HG03378 (cell line): ENCODE data around the gene CARD11.
"Not testable (repeated sequence)": the region's sequence is repeated elsewhere in the genome, so short reads cannot be mapped to it uniquely, and the experiment has no call there.

Experiments used
- ATAC-seq: cut with Tn5 transposase; IDR thresholded peaks from one replicate; pipeline ENCODE4 v1.9.1; 2021; ENCODE audit warnings: mild to moderate bottlenecking, moderate library complexity; ENCODE audit not compliant: unreplicated experiment

CARD11 gene

DNA sequence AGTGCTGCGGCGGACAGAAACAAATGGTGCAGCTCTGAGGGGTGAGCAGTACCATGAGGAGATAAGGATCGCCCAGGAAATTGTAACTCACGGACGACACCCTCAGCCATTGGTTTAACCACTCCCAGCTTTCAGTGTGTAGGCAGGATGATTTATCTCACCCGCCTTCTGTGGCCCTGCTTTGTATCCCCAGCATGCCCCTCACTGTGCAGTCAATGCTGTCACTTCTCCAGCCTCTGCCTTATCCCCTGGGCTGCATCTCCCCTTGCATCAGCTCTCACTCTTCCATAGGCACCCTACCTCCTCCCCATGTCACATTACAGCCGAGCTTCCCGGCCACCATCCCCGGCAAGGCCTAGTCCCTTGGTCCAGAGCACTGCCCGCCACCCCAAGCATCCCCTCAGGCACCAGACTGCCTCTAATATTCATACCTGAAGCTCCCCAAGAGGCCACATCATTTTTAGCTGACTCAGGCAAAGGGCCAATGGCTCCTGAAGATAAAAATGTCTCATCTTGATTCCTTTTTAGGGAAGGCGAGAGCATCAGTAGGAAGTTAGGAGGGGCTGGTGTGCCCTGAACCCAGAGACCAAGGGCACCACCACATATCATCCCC is 77.1 kb downstream of the CARD11 start:
- ATAC-seq: no peak

DNA sequence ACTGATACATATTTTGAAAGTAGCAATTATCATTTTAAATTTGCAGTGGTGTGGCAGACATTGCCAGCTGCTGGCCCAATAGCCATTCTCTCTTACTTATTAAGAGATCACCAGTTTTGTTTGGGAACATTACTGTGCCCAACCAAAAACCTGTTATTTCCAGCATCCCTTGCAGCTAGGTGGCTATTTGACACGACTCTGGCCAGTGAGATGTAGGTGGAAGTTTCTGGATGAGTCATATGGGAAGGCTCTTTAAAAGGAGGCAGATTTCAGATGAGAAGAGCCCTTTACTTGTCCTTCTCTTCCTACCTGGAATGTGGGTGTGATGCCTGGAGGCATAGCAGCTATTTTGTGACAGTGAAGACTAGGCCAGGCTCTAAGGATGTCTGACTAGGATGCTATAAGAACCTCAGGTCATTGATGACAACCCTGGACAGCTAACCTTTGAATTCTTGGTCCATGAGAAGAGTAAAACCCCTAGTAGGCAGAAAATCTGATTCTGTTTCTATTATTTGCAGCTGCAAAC is 77.9 kb downstream of the CARD11 start:
- no peak for ATAC-seq

- no peak for ATAC-seq
Measured at GRCh38 chr7:2965301-2965700, 78.4 kb downstream of the CARD11 start.

DNA sequence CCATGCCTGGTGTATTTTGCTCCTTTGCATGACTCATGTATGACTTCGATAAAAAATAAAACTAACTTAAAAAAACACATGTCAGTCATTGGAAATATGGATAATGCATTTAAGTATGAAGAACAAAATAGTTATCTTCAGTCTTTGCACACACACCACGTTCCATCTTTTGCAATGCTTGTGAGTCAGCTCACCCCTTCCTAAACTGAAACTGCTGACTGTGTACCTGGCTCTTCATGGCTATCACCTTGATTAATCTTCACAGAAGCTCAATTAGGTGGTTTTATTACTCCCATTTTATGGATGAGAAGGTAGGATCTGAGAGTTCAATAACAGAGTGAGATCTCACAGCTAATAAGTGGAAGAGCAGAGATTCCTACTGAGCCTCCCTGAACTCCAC is 79.5 kb downstream of the CARD11 start:
- ATAC-seq: no peak

GRCh38 chr7:2962865-2963264 is 80.8 kb downstream of the CARD11 start:
- no peak for ATAC-seq

- no peak for ATAC-seq
Measured at GRCh38 chr7:2959828-2960599, 83.7 kb downstream of the CARD11 start.

- no peak for ATAC-seq
Measured at GRCh38 chr7:2959103-2959680, 84.5 kb downstream of the CARD11 start.

DNA sequence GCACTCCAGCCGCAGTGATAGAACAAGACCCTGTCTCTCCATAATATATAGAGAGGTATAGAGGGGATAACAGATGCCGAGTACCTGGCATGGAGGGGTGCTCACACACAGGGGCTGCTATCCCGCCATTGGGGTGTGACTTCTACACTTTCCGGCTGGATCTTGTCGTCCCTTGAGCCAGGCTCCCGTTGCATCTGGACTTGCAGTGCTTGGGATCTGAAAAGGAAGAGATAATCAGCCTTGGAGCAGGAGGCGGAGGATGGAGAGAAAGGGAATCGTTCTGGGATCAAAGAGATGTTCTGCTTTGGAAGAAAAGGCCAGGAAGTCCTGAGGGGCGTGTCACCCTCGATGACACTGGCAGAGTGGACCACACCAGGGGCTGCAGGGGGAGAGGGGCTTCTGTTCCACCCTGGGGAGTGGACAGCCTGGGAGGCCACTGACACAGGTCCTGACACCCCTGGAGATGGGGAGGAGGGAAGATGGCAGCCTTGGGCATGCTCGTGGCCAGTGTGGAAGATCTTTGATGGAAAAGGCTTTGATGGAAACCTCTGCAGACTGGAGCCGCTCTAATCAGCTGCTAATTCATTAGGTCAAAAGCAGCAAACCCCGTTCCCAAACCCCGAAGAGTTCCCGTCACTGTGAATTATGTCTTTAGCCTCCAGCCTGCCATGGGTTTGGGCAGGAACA is 85.1 kb downstream of the CARD11 start:
- ATAC-seq: no peak

GRCh38 chr7:2957369-2957727 is 86.3 kb downstream of the CARD11 start:
- ATAC-seq: not testable (repeated sequence)

GRCh38 chr7:2956526-2957368 is 86.9 kb downstream of the CARD11 start:
- no peak for ATAC-seq

DNA sequence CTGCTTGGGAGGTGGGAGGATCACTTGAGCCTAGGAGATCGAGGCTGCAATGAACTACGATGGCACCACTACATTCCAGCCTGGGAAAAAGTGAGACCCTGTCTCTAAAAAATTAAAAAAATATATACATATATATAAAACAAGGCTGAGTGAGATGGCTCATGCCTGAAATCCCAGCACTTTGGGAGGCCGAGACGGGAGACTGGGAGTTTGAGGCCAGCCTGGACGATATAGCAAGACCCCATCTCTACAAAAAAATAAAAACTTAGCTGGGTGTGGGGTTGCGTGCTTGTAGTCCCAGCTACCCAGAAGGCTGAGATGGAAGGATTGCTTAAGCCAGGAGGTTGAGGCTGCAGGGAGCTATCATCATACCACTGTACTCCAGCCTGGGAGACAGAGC is 87.6 kb downstream of the CARD11 start:
- no peak for ATAC-seq

GRCh38 chr7:2955269-2955668 is 88.4 kb downstream of the CARD11 start:
- no peak for ATAC-seq

DNA sequence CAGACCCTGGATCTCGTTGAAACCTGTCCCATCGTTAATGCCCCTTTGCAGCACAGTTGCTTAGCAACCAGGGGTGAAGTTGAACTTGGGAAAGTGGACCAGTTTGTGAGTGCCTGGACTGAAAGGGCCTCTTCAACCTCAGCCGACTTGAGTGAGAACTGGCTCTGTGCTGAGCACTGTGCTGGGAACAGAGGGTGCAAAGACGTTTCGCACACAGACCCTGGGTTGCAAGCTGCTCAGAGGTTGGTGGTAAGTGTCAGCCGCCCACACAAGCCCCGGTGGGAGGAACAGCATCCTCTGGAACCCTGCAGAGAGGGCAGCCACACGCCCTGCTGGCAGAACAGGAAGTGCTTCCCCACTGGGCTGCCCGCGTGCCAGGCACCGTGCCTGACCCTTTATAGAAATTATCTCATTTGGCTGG is 89.2 kb downstream of the CARD11 start:
- ATAC-seq: no peak

- ATAC-seq: no peak
Measured at GRCh38 chr7:2953588-2954407, 89.9 kb downstream of the CARD11 start.

- no peak for ATAC-seq
Measured at GRCh38 chr7:2953099-2953498, 90.6 kb downstream of the CARD11 start.

DNA sequence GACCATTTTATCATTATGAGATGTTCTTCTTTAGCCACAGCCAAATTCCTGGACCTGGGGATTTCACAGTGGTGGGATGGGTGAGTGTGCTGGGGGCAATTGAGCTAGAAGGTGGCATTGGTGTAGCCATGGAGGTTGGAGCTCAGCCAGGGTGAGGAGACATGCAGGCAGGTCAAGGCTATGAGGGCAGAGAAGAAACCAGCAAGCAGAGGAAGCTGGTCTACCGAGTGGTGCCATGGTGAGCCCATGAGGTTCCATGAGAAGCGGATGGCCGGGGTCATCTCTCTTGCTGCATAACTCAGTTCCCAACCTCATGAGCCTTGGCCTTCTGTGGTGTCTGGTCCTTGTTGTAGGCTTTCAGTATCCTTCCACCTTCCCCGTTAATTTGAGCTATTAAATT is 91.4 kb downstream of the CARD11 start:
- no peak for ATAC-seq

GRCh38 chr7:2950578-2950977 is 93.1 kb downstream of the CARD11 start:
- no peak for ATAC-seq

GRCh38 chr7:2948749-2949148 is 94.9 kb downstream of the CARD11 start:
- no peak for ATAC-seq

DNA sequence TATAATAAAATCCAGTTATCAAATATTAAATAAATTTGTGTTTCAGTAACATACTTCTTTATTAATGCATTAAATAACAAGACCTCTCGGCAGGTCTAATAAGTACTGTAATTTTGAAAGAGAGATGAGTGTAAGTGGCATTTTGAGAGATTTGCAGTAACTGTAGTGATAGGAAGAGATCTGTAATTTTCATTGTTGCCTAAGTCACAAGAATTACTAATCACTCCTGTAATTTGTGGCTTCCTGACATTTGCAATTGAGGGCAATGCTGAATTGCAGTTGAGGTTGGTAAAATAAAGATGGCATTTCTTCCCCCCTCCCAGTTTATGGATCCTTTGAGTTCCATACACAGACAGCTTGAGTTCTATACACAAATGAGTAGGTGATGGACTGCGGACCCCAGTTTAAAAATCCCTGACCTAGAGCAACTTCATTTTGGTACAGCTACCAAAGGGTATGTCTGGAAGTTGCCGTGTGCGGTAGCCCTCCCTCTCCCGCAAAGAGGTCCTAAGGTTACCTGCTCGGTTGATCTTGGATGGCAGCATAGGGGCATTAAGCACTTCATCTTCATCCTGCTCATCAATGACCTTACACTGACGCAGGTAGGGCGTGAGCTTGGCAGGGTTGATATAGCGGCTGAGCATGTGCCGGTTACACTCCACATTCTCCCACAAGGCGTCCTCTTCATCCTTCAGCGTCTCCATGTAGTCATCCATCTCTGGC is 96.4 kb downstream of the CARD11 start:
- ATAC-seq: no peak
